Umbilical cord (tissue), 2 donors: ENCODE data around the gene PRKD2. TPM values are rescaled to one million over a fixed set of nuclear protein-coding genes. Genes with fewer than 3 reads are reported as not detected.
A peak's percentile ranks its signal among the peaks of the same experiment; 100 is the strongest.
"Not testable (repeated sequence)": the region's sequence is repeated elsewhere in the genome, so short reads cannot be mapped to it uniquely, and the experiment has no call there.

Experiments
- DNase-seq: peaks from one replicate; pipeline ENCODE4 v3.0.0-alpha.2; 2015; ENCODE audit warnings: low spot score
- total RNA-seq: library from RNA; depleted of rRNA; stranded (reverse); fragments of >200 nt; gene quantifications from one replicate; pipeline ENCODE4 v1.2.3, GENCODE V29; 2014; ENCODE audit warnings: low replicate concordance; ENCODE audit not compliant: insufficient read depth

The PRKD2 gene
- 9.6 TPM for total RNA-seq

DNA sequence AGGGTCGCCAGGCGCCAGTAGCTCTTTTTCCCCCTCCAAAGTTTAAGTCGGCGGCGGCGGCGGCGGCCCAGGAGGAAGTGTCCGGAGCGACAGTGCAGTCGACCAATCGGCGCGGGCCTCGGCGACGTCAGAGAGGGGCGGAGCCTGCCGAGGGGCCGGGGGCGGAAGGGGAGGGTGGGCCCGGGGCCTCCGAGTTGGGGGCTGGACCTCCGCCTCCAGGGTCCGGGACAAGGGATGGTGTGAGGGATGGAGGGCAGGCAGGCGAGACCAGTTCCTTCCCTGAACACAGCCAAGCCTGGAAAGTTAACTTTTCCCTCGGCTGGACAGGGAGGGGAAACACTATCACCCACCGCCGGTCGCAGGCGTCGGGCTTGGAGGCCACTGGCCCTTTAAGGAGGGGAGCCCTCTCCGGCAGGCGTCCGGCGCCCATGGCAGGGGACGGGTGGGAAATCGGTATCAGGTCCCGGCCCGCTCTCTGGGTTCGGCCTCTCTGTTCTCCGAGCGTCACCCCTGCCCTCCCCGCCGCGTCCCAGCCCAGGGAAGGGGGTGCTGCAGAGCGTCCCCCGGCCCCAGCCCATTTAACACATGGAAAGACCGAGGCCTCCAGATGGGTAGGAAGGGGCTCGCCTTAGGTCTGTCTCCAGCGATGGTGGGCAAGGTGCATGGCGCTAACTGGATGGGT lies at the start of gene PRKD2:
TSS of gene PRKD2 (minus strand) at position 81 of the 682 bp plus-strand sequence. CDS start 744 bp downstream, outside the sequence.
- peak; percentile 89 for DNase-seq

DNA sequence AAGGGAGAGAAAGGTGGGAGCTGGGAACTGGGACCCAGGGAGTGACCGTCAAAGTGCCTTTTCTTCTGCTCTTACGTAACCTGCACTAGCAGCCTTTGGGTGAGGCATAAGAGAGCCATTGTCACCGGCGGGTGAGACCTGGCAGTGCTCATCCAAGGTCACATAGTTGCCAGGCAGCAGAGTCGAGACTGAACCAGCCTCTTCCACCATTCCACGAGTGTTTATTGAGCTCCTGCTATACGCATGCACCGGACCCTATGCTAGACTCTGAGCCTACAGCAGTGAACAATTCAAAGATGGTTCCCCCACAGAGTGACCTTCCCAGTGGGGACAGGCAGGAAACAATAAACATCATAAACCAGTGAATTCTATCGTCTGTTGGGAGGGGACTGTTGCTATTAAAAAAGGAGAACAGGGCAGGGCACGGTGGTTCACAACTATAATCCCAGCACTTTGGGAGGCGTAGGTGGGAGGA lies 47.9 kb upstream of the PRKD2 start:
- no peak for DNase-seq

DNA sequence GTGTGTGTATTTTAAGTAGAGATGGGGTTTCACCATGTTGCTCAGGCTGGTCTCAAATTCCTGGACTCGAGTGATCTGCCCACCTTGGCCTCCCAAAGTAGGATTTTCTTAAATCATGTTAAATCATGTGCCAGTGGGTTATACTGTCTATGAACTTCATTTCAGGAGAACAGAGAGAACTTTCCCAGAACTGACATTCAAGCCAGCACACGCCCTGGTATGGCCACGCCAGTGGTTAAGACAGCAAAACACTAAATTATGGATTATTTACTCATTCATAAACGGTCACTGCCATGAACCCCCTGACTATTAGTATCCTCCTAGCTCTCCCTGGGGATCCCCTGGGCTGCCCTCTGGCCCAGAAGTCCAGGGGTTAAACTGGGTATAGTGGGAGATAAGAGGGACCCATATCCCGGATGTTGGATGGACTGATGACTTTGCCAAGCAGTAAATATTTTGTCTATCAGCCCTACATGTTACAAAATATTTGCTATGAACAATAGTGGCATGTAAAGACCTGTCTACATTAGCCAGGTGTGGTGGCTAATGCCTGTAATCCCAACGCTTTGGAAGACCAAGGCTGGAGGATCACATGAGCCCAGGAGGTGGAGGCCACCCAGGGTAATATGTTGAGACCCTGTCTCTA lies 45.5 kb upstream of the PRKD2 start:
- no peak for DNase-seq

DNA sequence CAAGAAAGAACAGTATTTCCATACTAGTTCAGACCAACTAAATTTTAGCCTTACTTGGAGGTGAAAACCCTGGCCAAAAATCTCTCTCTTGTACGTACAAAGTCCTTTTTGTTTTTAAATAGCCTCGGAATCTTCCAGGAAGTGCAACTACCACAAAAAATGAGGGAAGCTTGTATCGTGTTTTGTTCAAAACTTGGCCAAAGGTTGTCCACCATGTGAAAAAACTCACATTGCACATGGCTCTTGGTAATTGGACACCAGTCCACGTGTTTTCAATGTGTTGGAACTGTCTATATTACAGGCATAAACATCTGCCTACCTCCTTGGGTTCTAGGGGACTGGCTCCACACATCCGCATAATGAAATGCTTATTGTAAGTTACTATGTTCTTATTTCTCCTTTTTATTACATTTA lies 44.5 kb upstream of the PRKD2 start:
- no peak for DNase-seq

- DNase-seq, result not testable (repeated sequence)
Observed at GRCh38 chr19:46760897-46761296, 44.0 kb upstream of the PRKD2 start.

GRCh38 chr19:46760363-46760762 lies 43.4 kb upstream of the PRKD2 start:
- no peak for DNase-seq

- DNase-seq, result peak; percentile 97
Observed at GRCh38 chr19:46759817-46760333, 43.0 kb upstream of the PRKD2 start.

DNA sequence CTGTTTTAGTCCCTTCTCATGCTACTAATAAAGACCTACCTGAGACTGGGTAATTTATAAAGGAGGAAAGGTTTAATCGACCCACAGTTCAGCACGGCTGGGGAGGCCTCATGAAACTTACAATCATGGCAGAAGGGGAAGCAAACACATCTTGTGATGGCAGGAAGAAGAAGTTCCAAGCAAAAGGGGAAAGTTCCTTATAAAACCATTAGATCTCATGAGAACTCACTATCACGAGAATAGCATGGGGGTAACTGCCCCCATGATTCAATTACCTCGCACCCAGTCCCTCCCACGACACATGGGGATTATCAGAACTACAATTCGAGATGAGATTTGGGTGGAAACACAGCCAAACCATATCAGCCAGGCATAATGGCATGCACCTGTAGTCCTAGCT lies 42.3 kb upstream of the PRKD2 start:
- DNase-seq, result no peak

DNA sequence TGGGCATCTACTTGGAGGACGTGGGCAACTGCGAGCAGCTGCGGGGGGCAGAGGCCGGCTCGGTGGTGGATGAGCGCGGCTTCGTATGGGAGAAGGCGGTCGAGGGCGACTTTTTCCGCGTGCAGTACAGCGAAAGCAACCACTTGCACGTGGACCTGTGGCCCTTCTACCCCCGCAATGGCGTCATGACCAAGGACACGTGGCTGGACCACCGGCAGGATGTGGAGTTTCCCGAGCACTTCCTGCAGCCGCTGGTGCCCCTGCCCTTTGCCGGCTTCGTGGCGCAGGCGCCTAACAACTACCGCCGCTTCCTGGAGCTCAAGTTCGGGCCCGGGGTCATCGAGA lies 39.6 kb upstream of the PRKD2 start:
- DNase-seq, result no peak

- no peak for DNase-seq
Observed at GRCh38 chr19:46755853-46756543, 39.1 kb upstream of the PRKD2 start.

DNA sequence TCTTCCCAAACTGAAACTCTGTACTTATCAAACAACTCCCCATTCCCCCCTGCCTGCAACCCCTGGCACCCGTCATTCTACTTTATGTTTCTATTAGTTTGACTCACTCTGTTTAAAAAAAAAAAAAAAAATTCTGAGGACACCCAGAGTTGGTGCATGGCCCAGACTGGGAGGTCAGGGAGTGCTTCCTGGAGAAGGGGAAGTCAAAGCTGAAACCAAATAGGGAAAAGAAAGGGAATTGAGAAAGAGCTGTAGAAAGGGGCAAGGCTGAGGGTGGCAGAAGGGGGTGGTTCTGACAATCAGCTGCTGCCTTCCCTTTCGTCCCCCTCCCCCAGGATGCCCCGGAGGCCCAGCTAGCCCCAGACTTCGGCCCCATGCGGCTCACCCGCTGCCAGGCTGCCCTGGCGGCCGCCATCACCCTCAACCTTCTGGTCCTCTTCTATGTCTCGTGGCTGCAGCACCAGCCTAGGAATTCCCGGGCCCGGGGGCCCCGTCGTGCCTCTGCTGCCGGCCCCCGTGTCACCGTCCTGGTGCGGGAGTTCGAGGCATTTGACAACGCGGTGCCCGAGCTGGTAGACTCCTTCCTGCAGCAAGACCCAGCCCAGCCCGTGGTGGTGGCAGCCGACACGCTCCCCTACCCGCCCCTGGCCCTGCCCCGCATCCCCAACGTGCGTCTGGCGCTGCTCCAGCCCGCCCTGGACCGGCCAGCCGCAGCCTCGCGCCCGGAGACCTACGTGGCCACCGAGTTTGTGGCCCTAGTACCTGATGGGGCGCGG lies 38.4 kb upstream of the PRKD2 start:
- peak; percentile 45 for DNase-seq

- no peak for DNase-seq
Observed at GRCh38 chr19:46753420-46754155, 36.7 kb upstream of the PRKD2 start.

DNA sequence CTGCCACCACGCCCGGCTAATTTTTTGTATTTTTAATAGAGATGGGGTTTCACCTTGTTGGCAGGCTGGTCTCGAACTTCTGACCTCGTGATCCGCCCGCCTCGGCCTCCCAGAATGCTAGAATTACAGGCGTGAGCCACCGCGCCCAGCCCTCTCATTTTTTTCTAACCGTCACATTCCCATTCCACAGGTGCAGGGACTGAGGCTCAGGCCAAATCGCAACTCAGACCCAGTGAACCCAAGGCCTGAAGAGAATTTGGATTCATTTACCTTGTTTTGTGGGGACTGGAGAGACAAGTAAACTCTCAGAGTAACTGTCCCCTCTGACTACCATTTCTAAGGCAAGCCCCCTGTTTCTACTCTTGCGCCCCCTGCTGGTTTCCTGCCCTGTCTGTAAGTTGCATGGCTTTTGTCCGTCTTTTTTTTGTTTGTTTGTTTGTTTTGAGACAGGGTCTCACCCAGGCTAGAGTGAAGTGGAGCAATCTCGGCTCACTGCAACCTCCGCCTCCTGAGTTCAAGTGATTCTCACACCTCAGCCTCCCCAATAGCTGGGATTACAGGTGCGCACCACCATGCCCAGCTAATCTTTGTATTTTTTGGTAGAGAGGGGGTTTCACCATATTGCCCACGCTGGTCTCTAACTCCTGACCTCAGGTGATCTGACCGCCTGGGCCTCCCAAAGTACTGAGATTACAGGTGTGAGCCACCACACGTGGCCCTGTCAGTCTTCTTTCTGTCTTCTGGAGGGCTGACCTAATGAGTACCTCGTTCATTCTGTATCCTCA lies 31.6 kb upstream of the PRKD2 start:
- DNase-seq, result peak; percentile 32

GRCh38 chr19:46746281-46747057 lies 29.6 kb upstream of the PRKD2 start, which contains the start of gene STRN4:
Gene STRN4 (minus strand): TSS chr19:46746450. CDS start chr19:46746430, 20 bp downstream.
- DNase-seq, result peak; percentile 48

- no peak for DNase-seq
Observed at GRCh38 chr19:46745521-46746280, 28.8 kb upstream of the PRKD2 start, which contains the start of gene FKRP. Gene FKRP (plus strand): TSS chr19:46746057. CDS start chr19:46755451, 9,394 bp downstream.

DNA sequence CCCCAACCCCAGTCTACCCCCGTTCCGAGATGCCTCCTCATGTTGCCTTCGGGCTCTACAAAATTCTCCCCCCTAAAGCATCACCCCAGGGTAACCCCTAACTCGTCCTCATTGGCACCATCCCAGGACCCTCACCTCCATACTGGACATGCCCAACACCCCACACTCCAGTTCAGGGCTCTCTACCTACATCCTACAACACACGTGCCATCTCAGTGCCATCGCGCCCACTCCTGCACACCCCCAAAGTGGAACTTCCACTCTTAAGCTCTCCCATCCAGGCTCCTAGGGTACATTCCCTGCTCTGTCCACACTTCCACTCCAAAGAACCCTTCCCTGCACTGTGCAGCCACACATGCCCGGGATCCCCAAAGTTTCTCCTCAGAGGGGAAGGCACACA lies 28.1 kb upstream of the PRKD2 start:
- DNase-seq, result no peak

DNA sequence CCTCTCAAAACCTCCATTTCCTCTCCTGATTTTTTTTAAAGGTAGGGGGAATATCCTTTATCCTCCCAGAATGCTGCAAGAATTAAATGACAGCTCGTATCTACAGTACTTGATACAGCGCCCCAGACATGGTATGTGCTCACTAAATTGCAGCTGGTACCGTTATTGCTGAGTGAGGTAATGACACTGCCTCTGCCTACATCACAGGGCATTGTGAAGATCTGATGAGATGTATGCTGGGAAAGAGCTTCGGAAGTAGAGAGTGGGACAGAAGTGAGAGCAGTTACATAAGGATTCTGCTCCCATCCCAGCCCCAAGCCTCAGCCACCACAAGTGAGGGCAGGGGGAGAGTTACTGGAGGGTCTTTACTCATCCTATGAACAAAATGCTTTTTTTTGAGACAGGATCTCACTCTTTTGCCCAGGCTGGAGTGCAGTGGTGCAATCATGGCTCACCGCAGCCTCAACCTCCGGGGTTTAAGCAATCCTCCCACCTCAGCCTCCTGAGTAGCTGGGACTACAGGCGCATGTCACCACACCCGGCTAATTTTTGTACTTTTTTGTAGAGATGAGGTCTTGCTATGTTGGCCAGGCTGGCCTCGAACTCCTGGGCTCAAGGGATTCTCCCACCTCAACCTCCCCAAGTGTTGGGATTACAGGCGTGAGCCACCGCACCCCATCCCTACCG lies 27.2 kb upstream of the PRKD2 start:
- no peak for DNase-seq
